VCaP (cell line): ENCODE results near the gene SMIM33.
A peak's percentile ranks its signal among the peaks of the same experiment; 100 is the strongest.

ENCODE experiments used
- H3K27ac ChIP-seq: fragments of 450-650 bp; 2 replicates; pipeline ENCODE4 v1.5.1; 2017
- TF ChIP-seq, protein P1 (sequence below): fragments of 450-650 bp; conservative IDR thresholded peaks from 2 replicates; pipeline ENCODE4 v1.5.1; 2017; ENCODE audit warnings: mild to moderate bottlenecking, moderate library complexity

Gene SMIM33

DNA sequence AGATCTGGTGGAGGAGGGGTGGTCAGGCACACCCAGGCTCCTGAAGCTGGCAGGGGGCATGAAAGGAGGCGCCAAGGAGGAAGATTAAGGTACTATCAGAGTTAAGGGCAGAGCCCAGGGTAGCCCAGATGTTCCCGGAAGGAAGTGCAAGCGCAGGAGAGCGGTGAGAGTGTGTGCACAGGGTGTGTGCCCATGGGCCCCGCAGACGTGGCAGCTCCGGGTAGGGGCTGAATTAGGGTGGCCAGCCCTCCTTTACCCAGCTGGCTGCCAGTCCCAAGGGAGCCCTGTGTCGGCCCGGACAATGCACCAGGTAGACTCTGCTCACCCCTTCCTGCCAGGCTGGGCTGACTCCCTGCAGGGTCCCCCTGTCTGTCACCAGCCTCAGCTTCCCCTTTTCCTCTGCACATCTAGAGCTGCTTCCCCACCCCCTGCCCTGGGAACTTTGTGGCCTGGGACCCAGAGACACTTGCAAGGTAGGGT lies at the start of gene SMIM33:
Gene SMIM33 (plus strand): TSS at position 184 of the 480 bp plus-strand sequence. CDS start 118 bp downstream, at position 302.
- TF ChIP-seq, protein P1, sequence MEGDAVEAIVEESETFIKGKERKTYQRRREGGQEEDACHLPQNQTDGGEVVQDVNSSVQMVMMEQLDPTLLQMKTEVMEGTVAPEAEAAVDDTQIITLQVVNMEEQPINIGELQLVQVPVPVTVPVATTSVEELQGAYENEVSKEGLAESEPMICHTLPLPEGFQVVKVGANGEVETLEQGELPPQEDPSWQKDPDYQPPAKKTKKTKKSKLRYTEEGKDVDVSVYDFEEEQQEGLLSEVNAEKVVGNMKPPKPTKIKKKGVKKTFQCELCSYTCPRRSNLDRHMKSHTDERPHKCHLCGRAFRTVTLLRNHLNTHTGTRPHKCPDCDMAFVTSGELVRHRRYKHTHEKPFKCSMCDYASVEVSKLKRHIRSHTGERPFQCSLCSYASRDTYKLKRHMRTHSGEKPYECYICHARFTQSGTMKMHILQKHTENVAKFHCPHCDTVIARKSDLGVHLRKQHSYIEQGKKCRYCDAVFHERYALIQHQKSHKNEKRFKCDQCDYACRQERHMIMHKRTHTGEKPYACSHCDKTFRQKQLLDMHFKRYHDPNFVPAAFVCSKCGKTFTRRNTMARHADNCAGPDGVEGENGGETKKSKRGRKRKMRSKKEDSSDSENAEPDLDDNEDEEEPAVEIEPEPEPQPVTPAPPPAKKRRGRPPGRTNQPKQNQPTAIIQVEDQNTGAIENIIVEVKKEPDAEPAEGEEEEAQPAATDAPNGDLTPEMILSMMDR: no peak
- H3K27ac ChIP-seq: no peak within 1 kb of the TSS

DNA sequence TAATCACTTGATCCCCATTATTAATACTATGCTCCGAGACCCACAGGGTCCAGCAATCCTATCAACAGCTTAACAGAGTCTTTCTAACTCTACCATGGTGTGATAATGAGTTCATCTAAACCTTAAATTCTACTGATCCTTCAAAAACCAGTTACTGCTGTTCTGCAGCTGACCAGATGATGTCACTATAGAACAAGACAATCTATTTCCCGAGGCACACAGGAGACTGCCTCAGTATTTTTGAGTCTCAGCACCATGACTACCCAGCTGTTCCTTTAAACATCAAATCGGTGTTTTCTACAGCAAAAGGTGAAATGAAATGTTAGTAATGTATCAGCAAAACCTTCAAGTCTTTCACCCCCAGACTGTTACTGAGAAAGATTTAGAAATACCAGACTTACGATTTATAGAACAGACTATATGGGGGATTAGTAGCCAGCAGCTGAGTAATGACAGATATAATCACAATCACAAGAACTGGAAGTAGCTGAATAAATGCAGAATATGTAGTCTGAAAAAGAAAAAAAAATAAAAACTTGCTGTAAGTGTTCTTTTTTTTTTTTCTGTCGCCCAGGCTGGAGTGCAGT lies 48.4 kb upstream of the SMIM33 start:
- TF ChIP-seq, protein P1: peak; percentile 88
- H3K27ac ChIP-seq: no peak overlapping the region

DNA sequence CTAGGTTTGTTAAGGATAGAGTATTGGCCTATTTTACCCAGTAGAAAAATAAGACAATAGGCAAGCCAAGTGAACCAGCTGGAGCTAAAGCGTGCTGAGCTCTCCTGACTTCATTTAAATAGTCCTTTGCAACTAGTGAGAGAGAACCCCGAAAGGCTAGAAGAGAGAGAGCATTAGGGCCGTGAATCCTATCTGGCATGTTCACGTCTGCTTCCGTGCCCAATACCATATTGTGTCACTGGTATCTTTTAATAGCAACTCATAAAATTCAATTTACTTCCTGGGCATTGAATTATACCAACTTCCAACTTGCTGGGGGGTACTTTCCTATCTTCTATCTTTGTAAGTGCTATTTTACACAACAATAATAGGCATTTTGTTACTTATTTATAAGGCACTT lies 45.3 kb upstream of the SMIM33 start:
- TF ChIP-seq, protein P1: no peak
- H3K27ac ChIP-seq: no peak overlapping the region

DNA sequence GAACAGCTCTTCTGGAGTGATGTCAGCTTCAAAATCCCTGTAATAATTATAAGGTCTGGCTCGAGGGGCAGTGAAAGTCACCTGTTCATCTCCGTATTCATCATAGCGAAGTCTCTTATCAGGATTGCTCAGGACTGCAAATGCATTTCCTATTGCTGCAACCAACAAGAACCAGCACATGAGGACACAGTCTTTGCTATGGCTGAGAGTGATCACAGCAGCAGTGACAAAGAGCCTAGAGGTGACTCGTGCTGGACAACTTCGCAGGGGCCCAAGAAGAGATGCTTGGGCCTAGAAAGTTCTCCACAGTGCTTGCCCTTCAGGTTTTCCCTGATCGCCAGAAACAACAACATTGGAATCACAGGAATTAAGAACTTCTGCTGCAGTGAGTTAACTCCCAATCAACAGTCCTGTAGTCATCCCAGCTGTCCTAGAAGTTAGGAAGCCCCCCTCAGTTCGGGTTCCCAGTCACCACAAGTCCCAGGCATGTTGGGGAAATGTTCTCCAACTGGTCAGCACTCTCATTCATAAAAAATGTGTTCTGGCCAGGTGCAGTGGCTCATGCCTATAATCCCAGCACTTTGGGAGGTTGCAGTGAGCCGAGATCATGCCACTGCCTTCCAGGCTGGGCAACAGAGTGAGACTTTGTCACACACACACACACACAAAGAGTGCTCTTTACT lies 44.5 kb upstream of the SMIM33 start:
- TF ChIP-seq, protein P1: no peak
- H3K27ac ChIP-seq: no peak overlapping the region

DNA sequence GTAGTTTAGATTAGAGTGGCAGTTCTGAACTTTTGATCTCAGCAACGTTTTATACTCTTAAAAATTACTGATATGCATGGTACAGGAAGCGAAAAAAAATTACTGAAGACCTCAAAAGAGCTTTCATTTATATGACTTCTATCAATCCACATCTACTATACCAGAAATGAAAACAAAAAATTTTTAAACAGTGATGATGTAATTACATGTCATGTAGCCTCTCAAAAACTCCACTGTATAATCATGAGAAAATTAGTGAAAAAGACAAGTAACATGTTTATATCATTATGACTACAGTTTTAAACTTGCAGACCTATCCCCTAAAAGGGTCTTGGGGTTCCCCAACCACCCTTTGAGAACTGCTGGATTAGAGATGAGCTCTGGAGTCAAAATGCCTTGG lies 40.8 kb upstream of the SMIM33 start:
- TF ChIP-seq, protein P1: no peak
- no peak overlapping the region for H3K27ac ChIP-seq

DNA sequence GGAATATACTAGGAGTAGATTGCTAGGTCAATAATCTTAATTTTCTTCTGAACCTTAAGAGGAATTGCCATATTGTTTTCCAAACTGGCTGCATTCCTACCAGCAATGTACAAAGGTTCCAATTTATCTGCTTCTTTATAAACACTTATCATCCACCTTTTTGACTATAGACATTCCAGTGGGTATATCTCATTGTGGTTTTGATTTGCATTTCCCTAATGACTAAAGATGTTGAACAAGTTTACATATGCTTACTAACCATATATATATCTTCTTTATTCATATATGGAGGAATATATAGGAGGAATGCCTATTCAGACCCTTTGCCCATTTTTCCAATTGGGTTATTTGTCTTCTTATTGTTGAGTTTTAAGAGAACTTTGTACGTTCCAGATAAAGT lies 39.1 kb upstream of the SMIM33 start:
- no peak overlapping the region for H3K27ac ChIP-seq
- TF ChIP-seq, protein P1: no peak

DNA sequence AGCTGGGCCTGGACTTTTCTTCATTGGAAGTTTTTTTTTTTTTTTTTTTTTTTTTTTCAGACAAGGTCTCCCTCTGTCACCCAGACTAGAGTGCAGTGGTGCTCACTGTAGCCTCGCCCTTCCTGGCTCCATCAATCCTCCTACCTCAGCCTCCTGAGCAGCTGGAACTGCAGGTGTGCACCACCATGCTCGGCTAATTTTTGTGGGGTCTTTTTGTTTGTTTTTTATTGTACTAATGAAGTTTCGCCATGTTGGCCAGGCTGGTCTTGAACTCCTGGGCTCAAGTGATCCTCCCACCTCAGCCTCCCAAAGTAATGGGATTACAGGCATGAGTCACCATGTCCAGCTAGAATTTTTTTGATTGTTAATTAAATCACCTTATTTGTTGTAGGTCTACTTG lies 35.1 kb upstream of the SMIM33 start:
- TF ChIP-seq, protein P1: no peak
- no peak overlapping the region for H3K27ac ChIP-seq
